ENCODE data around the gene MARK1. TPM values are rescaled to one million over a fixed set of nuclear protein-coding genes. Genes with fewer than 3 reads are reported as not detected.

Gene MARK1
- total and polyA plus RNA-seq, 11 donors, result 4.0 to 25.1 (median 16.3) TPM

DNA sequence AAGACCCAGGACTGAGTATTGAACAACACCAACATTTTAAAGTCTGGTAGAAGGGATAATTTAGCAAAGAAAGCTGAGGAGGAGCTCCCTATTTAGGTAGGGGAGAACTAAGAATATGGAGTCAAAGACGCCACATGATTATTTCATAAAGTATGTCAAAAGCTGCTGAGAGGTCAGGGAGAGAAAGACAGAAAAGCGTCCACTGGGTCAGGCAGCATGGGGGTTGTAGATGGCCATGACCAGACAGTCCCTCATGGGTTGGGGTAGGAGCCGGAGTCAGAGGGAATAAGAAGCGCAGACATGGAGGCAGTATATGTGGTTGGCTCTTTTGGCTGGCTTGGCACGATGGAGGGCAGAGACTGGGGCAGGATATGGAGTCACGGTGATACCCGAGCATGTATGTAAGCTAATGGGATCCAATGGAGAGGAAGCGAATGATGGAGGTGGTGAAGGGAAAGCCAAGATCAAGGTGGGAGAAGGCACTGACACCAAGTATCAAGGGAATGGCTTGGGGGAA, 167.0 kb downstream of the MARK1 start:
- Histone ChIP-seq H3K36me3 (peaks cover 0 to 9% (median 0%) of the 10 kb centered on the region in 9 donors), H3K9me3 (no peaks in the 10 kb centered on the region), H3K27me3 (no peaks in the 10 kb centered on the region), H3K4me3 (no peak overlapping the region), H3K27ac (no peak overlapping the region), H3K4me1 (peaks cover 0 to 10% (median 2%) of the 10 kb centered on the region in 12 donors)
- ATAC-seq (no peak), DNase-seq (no peak)
- intact Hi-C loops (cut with DNase I), result loop anchor here in 5 of 10 donors (5.0 kb wide), 2 partner anchors 37 to 77 kb away; no protein-coding TSS in a partner anchor
- TF ChIP-seq, protein P1, sequence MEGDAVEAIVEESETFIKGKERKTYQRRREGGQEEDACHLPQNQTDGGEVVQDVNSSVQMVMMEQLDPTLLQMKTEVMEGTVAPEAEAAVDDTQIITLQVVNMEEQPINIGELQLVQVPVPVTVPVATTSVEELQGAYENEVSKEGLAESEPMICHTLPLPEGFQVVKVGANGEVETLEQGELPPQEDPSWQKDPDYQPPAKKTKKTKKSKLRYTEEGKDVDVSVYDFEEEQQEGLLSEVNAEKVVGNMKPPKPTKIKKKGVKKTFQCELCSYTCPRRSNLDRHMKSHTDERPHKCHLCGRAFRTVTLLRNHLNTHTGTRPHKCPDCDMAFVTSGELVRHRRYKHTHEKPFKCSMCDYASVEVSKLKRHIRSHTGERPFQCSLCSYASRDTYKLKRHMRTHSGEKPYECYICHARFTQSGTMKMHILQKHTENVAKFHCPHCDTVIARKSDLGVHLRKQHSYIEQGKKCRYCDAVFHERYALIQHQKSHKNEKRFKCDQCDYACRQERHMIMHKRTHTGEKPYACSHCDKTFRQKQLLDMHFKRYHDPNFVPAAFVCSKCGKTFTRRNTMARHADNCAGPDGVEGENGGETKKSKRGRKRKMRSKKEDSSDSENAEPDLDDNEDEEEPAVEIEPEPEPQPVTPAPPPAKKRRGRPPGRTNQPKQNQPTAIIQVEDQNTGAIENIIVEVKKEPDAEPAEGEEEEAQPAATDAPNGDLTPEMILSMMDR (IDR thresholded peaks at IDR 0.05), result no peak
- no peak for TF ChIP-seq POLR2A (IDR thresholded peaks at IDR 0.05)
- 95 to 99% (median 97%) methylated on average over 8 of the region's 8 CpGs for WGBS, 4 donors

- Histone ChIP-seq H3K4me3 (no peak overlapping the region), H3K9me3 (no peaks in the 10 kb centered on the region), H3K4me1 (peaks cover 0 to 10% (median 3%) of the 10 kb centered on the region in 12 donors), H3K27me3 (no peaks in the 10 kb centered on the region), H3K36me3 (peaks cover 0 to 9% (median 0%) of the 10 kb centered on the region in 9 donors), H3K27ac (no peak overlapping the region)
- no peak for DNase-seq
- no peak for TF ChIP-seq POLR2A (IDR thresholded peaks at IDR 0.05)
- TF ChIP-seq, protein P1 (IDR thresholded peaks at IDR 0.05), result no peak
- WGBS, 4 donors, result 94 to 98% (median 95%) methylated on average over 4 of the region's 4 CpGs
- no peak for ATAC-seq
- intact Hi-C loops (cut with DNase I), result no loop called here
These were observed 167.5 kb downstream of the MARK1 start for GRCh38 chr1:220695426-220695825.

- H3K27ac ChIP-seq, result no peak overlapping the region
- no peaks in the 10 kb centered on the region for H3K9me3 ChIP-seq
- H3K36me3 ChIP-seq, result peaks cover 0 to 9% (median 0%) of the 10 kb centered on the region in 9 donors
- intact Hi-C loops (cut with DNase I), result no loop called here
- H3K4me1 ChIP-seq, result peaks cover 0 to 15% (median 7%) of the 10 kb centered on the region in 12 donors
- ATAC-seq (peak in 1 of 4 donors; percentile 38), DNase-seq (no peak)
- WGBS, 4 donors, result 93 to 96% (median 95%) methylated on average over 16 of the region's 16 CpGs
- TF ChIP-seq, protein P1 (IDR thresholded peaks at IDR 0.05), result no peak
- TF ChIP-seq POLR2A (IDR thresholded peaks at IDR 0.05), result no peak
- H3K27me3 ChIP-seq, result no peaks in the 10 kb centered on the region
- H3K4me3 ChIP-seq, result no peak overlapping the region
These were observed 168.4 kb downstream of the MARK1 start for GRCh38 chr1:220696226-220696862.

- Histone ChIP-seq H3K27me3 (no peaks in the 10 kb centered on the region), H3K9me3 (no peaks in the 10 kb centered on the region), H3K4me1 (peaks cover 0 to 15% (median 7%) of the 10 kb centered on the region in 12 donors), H3K36me3 (peaks cover 0 to 9% (median 0%) of the 10 kb centered on the region in 9 donors), H3K27ac (no peak overlapping the region), H3K4me3 (no peak overlapping the region)
- no peak for TF ChIP-seq POLR2A (IDR thresholded peaks at IDR 0.05)
- TF ChIP-seq, protein P1 (IDR thresholded peaks at IDR 0.05), result no peak
- ATAC-seq (no peak), DNase-seq (no peak)
- intact Hi-C loops (cut with DNase I), result no loop called here
- WGBS, 4 donors, result 62 to 81% (median 77%) methylated on average over 9 of the region's 9 CpGs
These were observed 168.9 kb downstream of the MARK1 start for GRCh38 chr1:220696863-220697231.

All from heart left ventricle (tissue), 16 donors.